GM10266 (cell line): Measurements from ENCODE around the gene KCNH2.
"Not testable (repeated sequence)": the region's sequence is repeated elsewhere in the genome, so short reads cannot be mapped to it uniquely, and the experiment has no call there.

Experiments
- DNase-seq: peaks from one replicate; pipeline ENCODE4 v3.0.0; 2012; ENCODE audit errors: extremely low spot score
- TF ChIP-seq, protein P1 (sequence below): IDR thresholded peaks from 2 replicates; pipeline ENCODE4 v1.5.1; 2012; ENCODE audit warnings: mild to moderate bottlenecking, low read depth; ENCODE audit not compliant: control insufficient read depth, insufficient read depth; ENCODE audit errors: missing control alignments

KCNH2 gene, protein sequence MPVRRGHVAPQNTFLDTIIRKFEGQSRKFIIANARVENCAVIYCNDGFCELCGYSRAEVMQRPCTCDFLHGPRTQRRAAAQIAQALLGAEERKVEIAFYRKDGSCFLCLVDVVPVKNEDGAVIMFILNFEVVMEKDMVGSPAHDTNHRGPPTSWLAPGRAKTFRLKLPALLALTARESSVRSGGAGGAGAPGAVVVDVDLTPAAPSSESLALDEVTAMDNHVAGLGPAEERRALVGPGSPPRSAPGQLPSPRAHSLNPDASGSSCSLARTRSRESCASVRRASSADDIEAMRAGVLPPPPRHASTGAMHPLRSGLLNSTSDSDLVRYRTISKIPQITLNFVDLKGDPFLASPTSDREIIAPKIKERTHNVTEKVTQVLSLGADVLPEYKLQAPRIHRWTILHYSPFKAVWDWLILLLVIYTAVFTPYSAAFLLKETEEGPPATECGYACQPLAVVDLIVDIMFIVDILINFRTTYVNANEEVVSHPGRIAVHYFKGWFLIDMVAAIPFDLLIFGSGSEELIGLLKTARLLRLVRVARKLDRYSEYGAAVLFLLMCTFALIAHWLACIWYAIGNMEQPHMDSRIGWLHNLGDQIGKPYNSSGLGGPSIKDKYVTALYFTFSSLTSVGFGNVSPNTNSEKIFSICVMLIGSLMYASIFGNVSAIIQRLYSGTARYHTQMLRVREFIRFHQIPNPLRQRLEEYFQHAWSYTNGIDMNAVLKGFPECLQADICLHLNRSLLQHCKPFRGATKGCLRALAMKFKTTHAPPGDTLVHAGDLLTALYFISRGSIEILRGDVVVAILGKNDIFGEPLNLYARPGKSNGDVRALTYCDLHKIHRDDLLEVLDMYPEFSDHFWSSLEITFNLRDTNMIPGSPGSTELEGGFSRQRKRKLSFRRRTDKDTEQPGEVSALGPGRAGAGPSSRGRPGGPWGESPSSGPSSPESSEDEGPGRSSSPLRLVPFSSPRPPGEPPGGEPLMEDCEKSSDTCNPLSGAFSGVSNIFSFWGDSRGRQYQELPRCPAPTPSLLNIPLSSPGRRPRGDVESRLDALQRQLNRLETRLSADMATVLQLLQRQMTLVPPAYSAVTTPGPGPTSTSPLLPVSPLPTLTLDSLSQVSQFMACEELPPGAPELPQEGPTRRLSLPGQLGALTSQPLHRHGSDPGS

DNA sequence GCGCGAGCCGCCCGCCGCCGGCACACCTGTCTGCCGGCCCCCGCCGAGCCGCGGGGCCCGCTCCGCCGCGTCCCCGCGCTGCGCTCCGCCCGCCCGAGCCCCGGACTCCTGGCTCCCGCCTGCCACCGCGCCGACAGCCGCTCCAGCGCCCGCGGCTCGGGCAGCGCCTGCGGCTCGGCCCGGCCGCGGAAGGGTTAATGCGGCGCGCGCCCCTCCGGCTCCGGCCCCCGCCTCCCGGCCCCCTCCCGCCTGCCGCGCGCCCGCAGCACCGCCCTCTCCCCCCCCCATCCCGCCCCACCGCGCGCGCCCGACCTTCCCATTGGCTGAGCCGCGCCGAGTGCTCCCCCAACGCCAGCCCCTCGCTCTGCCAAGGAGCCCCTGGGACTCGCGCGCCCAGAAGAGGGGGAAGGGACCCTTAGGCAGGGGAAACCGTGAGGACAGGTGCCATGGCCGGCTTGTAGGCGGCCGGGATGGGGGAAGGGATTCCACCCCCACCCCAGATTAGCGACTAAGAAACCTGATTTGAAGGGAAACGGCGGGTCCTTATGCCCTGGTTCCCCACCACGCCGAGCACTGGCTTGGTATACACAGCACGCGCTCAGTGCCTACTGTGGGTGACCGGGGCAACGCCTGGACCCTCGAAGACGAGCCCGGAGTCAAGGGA lies at the start of gene KCNH2:
KCNH2 (minus strand) TSS at position 196 of the 664 bp plus-strand sequence. CDS start 408 bp downstream, outside the sequence.
- DNase-seq, result peak; percentile 76
- TF ChIP-seq, protein P1, sequence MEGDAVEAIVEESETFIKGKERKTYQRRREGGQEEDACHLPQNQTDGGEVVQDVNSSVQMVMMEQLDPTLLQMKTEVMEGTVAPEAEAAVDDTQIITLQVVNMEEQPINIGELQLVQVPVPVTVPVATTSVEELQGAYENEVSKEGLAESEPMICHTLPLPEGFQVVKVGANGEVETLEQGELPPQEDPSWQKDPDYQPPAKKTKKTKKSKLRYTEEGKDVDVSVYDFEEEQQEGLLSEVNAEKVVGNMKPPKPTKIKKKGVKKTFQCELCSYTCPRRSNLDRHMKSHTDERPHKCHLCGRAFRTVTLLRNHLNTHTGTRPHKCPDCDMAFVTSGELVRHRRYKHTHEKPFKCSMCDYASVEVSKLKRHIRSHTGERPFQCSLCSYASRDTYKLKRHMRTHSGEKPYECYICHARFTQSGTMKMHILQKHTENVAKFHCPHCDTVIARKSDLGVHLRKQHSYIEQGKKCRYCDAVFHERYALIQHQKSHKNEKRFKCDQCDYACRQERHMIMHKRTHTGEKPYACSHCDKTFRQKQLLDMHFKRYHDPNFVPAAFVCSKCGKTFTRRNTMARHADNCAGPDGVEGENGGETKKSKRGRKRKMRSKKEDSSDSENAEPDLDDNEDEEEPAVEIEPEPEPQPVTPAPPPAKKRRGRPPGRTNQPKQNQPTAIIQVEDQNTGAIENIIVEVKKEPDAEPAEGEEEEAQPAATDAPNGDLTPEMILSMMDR, result no peak

DNA sequence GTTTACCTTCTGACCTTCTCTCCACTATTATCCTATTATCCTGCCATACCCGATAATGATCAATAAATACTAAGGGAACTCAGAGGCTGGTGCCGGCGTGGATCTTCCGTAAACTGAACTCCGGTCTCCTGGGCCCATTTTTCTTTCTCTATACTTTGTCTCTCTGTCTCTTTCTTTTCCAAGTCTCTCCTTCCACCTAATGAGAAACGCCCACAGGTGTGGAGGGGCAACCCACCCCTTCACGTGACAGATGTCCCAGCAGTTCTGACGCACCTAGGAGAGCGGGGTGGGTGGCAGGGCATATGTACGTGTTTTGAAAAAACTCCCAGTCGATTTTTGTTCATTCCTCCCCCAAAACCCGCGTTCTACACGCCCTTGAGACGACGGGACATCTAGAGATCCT lies 49.6 kb upstream of the KCNH2 start:
- DNase-seq, result not testable (repeated sequence)

DNA sequence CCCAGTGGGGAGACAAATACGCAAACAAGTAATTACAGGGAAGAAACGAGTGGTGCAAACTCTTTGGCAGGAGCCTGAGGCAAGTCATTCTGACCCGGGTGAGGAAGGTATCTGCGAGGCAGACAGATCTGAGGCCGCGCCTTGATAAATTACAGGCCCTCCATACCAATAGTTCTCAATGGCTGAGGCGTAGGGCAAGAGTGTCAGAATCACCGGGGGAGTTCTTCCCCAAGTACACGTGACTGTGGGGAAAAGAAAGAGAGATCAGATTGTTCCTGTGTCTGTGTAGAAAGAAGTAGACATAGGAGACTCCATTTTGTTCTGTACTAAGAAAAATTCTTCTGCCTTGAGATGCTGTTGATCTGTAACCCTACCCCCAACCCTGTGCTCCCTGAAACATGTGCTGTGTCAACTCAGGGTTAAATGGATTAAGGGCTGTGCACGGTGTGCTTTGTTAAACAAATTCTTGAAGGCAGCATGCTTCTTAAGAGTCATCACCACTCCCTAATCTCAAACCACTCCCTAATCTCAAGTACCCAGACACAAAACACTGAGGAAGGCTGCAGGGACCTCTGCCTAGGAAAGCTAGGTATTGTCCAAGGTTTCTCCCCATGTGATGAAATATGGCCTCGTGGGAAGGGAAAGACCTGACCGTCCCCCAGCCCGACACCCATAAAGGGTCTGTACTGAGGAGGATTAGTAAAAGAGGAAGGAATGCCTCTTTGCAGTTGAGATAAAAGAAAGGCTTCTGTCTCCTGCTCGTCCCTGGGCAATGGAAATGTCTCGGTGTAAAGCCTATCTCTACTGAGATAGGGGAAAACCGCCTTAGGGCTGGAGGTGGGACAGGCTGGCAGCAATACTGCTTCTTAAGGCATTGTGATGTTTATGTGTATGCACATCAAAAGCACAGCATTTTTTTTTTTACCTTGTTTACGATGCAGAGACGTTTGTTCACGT lies 48.9 kb upstream of the KCNH2 start:
- DNase-seq, result not testable (repeated sequence)

DNA sequence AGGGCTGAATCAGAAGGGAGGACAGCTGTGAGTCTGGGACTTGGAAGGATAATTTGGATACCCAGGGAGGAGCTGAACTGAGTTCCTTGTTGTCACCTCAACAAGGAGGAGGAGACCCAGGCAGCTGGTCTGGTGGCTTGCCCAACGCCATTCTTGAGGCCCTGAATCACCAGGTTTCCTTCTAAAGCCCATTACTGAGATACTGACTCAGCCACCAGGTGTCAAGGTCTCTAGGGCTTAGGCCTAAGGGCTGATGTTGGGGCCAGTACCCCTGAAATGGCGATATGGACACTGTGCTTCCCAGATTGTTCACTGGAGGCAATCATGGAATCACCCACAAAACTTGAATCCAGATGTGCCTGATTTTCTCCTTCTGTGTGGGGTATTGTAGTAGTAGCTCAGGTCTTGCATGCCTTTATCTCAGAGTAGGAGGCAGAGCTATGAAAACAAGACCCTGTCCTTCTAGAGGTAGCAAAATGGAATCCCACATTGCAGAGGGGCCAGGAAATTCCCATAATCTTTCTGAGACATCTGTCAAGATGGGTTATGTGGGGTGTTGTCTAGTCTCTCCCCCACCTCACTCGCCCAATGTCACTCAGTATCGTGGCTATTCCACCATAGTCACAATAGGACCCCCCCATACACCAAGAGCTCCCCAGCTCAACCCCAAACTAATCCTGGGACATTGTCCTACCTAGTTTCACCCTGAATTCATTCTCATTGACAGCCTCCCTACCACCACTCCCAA lies 48.0 kb upstream of the KCNH2 start:
- no peak for DNase-seq
- TF ChIP-seq, protein P1, result no peak

DNA sequence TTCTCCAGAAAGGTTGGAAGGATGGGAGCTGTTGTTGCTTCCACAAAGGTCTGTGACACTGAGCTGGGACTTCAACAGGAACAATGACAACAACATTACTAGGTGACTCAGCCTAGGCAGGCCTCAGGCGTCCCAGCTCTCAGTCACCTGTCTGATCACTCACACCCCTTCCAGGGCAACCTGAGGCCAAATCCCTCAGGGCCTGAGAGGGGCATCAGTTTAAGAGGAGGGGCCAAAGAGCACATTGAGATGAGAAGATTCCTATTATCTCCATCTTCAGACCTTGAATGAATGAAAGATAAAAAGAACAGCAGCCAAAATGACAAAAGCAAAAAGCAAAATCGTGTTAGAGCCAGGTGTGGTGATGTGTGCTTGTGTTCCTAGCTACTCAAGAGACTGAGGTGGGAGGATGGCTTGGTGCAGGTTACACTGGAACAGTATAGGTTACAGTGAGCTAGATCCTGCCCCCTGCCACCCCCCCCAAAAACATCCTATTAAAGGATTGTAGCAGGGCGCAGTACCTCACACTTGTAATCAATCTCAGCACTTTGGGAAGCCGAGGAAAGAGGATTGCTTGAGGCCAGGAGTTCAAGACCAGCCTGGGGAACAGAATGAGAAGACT lies 46.4 kb upstream of the KCNH2 start, which contains the start of gene ATG9B:
ATG9B (minus strand) TSS at position 60 of the 622 bp plus-strand sequence. CDS start 71 bp downstream, outside the sequence.
- TF ChIP-seq, protein P1, result no peak
- no peak for DNase-seq

DNA sequence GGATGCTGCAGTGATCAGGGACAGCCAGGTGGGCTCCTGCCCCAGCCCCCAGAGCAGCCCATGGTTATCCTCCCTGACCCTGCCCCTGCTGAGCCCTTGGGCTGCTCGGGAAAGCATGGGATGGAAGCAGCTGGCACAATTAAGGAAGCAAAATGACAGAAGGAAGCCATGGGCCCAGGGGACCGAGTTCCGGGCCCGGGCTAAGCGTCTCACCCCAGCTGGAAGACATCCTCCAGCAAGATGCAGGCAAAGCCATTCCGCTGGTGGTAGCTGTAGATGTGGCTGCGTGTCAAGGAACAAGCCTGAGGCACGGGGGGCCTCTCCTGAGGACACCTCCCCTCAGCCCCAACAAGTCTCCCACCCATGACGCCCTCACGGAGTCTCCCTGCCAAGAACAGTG lies 45.1 kb upstream of the KCNH2 start:
- TF ChIP-seq, protein P1, result no peak
- DNase-seq, result no peak
